ENCODE measurements around the gene GRAMD1C. TPM values are rescaled to one million over a fixed set of nuclear protein-coding genes. Genes with fewer than 3 reads are reported as not detected.
"Not testable (repeated sequence)": the region's sequence is repeated elsewhere in the genome, so short reads cannot be mapped to it uniquely, and the experiment has no call there.

GRAMD1C gene
- 10 to 100 TPM; 17.2 to 34.7 (median 22.0) TPM for polyA plus RNA-seq (ENCODE audit: insufficient read length in 4 of 4)

- peak; percentile 77 to 84 (median 81) for DNase-seq (ENCODE audit: low read depth in 4 of 4, low spot score in 3 of 4)
Measured at GRCh38 chr3:113838631-113839209, at the start of gene GRAMD1C. Gene GRAMD1C, plus strand, starts transcription at chr3:113838788. Its CDS starts 122 bp downstream, at chr3:113838910.

- no peak for DNase-seq (ENCODE audit: low read depth in 4 of 4, low spot score in 3 of 4)
Measured at GRCh38 chr3:113791381-113791780, 47.2 kb upstream of the GRAMD1C start.

GRCh38 chr3:113794526-113794925 is 44.1 kb upstream of the GRAMD1C start:
- DNase-seq (ENCODE audit: low read depth in 4 of 4, low spot score in 3 of 4), result no peak

- no peak for DNase-seq (ENCODE audit: low read depth in 4 of 4, low spot score in 3 of 4)
Measured at GRCh38 chr3:113795693-113796092, 42.9 kb upstream of the GRAMD1C start.

GRCh38 chr3:113802795-113803455 is 35.7 kb upstream of the GRAMD1C start:
- DNase-seq (ENCODE audit: low read depth in 4 of 4, low spot score in 3 of 4), result no peak

GRCh38 chr3:113804661-113805060 is 33.9 kb upstream of the GRAMD1C start:
- peak in 2 of 4 donors; percentile 1 to 15 for DNase-seq (ENCODE audit: low read depth in 4 of 4, low spot score in 3 of 4)

- DNase-seq (ENCODE audit: low read depth in 4 of 4, low spot score in 3 of 4), result no peak
Measured at GRCh38 chr3:113805249-113805648, 33.3 kb upstream of the GRAMD1C start.

- DNase-seq (ENCODE audit: low read depth in 4 of 4, low spot score in 3 of 4), result no peak
Measured at GRCh38 chr3:113812854-113813253, 25.7 kb upstream of the GRAMD1C start.

- no peak for DNase-seq (ENCODE audit: low read depth in 4 of 4, low spot score in 3 of 4)
Measured at GRCh38 chr3:113819866-113820265, 18.7 kb upstream of the GRAMD1C start.

- no peak for DNase-seq (ENCODE audit: low read depth in 4 of 4, low spot score in 3 of 4)
Measured at GRCh38 chr3:113825090-113825489, 13.5 kb upstream of the GRAMD1C start.

- DNase-seq (ENCODE audit: low read depth in 4 of 4, low spot score in 3 of 4), result no peak
Measured at GRCh38 chr3:113828600-113828999, 10.0 kb upstream of the GRAMD1C start.

GRCh38 chr3:113829576-113830354 is 8.8 kb upstream of the GRAMD1C start:
- no peak for DNase-seq (ENCODE audit: low read depth in 4 of 4, low spot score in 3 of 4)

GRCh38 chr3:113831103-113831355 is 7.6 kb upstream of the GRAMD1C start:
- DNase-seq (ENCODE audit: low read depth in 4 of 4, low spot score in 3 of 4), result no peak

- no peak for DNase-seq (ENCODE audit: low read depth in 4 of 4, low spot score in 3 of 4)
Measured at GRCh38 chr3:113832477-113833164, 6.0 kb upstream of the GRAMD1C start.

GRCh38 chr3:113834983-113835382 is 3.6 kb upstream of the GRAMD1C start:
- no peak for DNase-seq (ENCODE audit: low read depth in 4 of 4, low spot score in 3 of 4)

GRCh38 chr3:113839551-113839950 is 963 bp downstream of the GRAMD1C start:
- DNase-seq (ENCODE audit: low read depth in 4 of 4, low spot score in 3 of 4), result no peak

GRCh38 chr3:113844622-113845222 is 6.1 kb downstream of the GRAMD1C start:
- DNase-seq (ENCODE audit: low read depth in 4 of 4, low spot score in 3 of 4), result peak in 3 of 4 donors; percentile 25 to 33 (median 26)

- DNase-seq (ENCODE audit: low read depth in 4 of 4, low spot score in 3 of 4), result no peak
Measured at GRCh38 chr3:113847247-113847646, 8.7 kb downstream of the GRAMD1C start.

GRCh38 chr3:113847664-113848461 is 9.3 kb downstream of the GRAMD1C start:
- no peak for DNase-seq (ENCODE audit: low read depth in 4 of 4, low spot score in 3 of 4)

GRCh38 chr3:113849071-113849470 is 10.5 kb downstream of the GRAMD1C start:
- not testable (repeated sequence) for DNase-seq (ENCODE audit: low read depth in 4 of 4, low spot score in 3 of 4)
